HL-60 (cell line): ENCODE data around the gene ALK.
"Not testable (repeated sequence)": the region's sequence is repeated elsewhere in the genome, so short reads cannot be mapped to it uniquely, and the experiment has no call there.

Experiments used
- DNase-seq, 2 experiments: peaks; one replicate each; pipeline ENCODE4 v3.0.0-alpha.2; 2010 to 2020; ENCODE audit warnings: low read depth in 1 of 2, low spot score in 1 of 2
- H3K27ac ChIP-seq: fragments of 250-450 bp; sonication (Bioruptor Pico); replicated peaks from 2 replicates; pipeline ENCODE4 v1.5.1; 2020; ENCODE audit warnings: mild to moderate bottlenecking, moderate library complexity
- H3K27me3 ChIP-seq: fragments of 250-450 bp; sonication (Bioruptor Pico); 2 replicates; pipeline ENCODE4 v1.5.1; 2021; ENCODE audit warnings: mild to moderate bottlenecking, moderate library complexity; ENCODE audit not compliant: insufficient read depth, poor library complexity, severe bottlenecking
- H3K4me3 ChIP-seq: replicated peaks from 2 replicates; pipeline ENCODE4 v1.5.1; 2011; ENCODE audit warnings: mild to moderate bottlenecking, control low read depth, low read length; ENCODE audit not compliant: insufficient read depth
- GABPA ChIP-seq: IDR thresholded peaks from 2 replicates; pipeline ENCODE4 v1.6.1; 2012; ENCODE audit warnings: low read depth
- POLR2AphosphoS5 ChIP-seq: IDR thresholded peaks from 2 replicates; pipeline ENCODE4 v1.6.1; 2012; ENCODE audit warnings: low read depth
- SPI1 ChIP-seq: IDR thresholded peaks from 2 replicates; pipeline ENCODE4 v1.6.1; 2012; ENCODE audit warnings: low read depth, mild to moderate bottlenecking, borderline replicate concordance
- TF ChIP-seq, protein P1 (sequence below): IDR thresholded peaks from 2 replicates; pipeline ENCODE4 v1.6.1; 2012; ENCODE audit warnings: low read depth; ENCODE audit not compliant: insufficient replicate concordance
- TF ChIP-seq, protein P2 (sequence below): IDR thresholded peaks from one replicate; pipeline ENCODE4 v1.5.1; 2011; ENCODE audit warnings: low read length, control low read depth, inconsistent platforms; ENCODE audit not compliant: insufficient read depth

ALK gene

DNA sequence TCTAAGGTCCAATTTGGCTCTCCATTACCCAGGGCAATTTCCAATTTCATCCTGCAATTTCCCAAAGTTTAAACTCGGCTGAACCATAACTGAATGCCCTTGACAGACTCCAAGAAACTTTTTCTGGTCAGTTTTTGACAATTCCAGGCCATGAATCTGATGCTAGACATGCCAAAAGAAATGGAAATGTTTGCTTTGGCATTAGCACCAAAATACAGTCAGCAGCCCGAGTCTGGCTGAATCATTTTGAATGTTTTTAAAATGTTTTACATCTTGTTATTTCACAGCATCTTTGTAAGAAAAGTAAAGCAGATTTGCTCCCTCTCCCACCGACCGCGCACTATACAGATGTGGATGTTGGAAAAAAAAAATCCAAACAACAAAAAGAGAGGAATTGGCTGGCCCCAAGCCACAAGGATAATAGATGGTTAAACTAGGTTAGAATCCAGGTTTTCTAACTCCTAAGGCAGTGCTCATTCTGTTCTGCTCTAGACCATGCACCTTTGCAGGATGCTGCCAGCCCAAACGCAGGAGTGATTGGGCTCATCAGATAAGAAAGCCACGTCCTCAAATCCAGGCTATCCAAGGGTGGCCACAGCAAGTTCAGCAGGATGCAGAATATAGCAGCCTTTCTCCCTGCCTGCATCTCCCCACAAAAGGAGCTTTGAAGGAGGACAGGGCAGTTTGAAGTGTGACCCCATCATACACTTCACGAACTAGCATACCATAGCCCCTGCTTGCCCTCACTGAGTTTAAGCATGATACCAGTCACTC, 167.5 kb downstream of the ALK start:
- Histone ChIP-seq H3K27ac (no peak overlapping the region), H3K27me3 (no peaks in the 10 kb centered on the region), H3K4me3 (no peak overlapping the region)
- DNase-seq: no peak
- TF ChIP-seq GABPA: no peak
- TF ChIP-seq, protein P1, sequence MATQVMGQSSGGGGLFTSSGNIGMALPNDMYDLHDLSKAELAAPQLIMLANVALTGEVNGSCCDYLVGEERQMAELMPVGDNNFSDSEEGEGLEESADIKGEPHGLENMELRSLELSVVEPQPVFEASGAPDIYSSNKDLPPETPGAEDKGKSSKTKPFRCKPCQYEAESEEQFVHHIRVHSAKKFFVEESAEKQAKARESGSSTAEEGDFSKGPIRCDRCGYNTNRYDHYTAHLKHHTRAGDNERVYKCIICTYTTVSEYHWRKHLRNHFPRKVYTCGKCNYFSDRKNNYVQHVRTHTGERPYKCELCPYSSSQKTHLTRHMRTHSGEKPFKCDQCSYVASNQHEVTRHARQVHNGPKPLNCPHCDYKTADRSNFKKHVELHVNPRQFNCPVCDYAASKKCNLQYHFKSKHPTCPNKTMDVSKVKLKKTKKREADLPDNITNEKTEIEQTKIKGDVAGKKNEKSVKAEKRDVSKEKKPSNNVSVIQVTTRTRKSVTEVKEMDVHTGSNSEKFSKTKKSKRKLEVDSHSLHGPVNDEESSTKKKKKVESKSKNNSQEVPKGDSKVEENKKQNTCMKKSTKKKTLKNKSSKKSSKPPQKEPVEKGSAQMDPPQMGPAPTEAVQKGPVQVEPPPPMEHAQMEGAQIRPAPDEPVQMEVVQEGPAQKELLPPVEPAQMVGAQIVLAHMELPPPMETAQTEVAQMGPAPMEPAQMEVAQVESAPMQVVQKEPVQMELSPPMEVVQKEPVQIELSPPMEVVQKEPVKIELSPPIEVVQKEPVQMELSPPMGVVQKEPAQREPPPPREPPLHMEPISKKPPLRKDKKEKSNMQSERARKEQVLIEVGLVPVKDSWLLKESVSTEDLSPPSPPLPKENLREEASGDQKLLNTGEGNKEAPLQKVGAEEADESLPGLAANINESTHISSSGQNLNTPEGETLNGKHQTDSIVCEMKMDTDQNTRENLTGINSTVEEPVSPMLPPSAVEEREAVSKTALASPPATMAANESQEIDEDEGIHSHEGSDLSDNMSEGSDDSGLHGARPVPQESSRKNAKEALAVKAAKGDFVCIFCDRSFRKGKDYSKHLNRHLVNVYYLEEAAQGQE: no peak
- TF ChIP-seq, protein P2, sequence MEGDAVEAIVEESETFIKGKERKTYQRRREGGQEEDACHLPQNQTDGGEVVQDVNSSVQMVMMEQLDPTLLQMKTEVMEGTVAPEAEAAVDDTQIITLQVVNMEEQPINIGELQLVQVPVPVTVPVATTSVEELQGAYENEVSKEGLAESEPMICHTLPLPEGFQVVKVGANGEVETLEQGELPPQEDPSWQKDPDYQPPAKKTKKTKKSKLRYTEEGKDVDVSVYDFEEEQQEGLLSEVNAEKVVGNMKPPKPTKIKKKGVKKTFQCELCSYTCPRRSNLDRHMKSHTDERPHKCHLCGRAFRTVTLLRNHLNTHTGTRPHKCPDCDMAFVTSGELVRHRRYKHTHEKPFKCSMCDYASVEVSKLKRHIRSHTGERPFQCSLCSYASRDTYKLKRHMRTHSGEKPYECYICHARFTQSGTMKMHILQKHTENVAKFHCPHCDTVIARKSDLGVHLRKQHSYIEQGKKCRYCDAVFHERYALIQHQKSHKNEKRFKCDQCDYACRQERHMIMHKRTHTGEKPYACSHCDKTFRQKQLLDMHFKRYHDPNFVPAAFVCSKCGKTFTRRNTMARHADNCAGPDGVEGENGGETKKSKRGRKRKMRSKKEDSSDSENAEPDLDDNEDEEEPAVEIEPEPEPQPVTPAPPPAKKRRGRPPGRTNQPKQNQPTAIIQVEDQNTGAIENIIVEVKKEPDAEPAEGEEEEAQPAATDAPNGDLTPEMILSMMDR: no peak
- no peak for TF ChIP-seq POLR2AphosphoS5
- no peak for TF ChIP-seq SPI1

DNA sequence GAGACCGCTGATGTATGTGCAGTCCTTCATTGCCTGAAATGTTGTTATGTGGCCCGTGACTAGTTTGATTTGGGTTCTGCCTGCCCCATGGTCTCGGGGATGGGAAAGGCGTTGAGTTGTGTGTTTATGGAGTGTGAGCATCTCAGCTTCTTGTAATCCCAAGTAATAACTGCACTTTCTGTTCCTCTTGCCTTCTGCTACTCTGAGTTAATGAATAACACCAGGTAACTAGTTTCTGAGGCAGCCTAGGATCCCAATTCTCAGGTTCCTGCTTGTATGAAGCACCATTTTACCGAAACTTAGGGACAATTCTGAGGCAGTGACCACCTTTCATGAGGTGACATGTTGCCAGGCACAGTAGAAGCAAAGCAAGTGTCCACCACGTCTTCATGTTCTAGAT, 170.0 kb downstream of the ALK start:
- DNase-seq: no peak
- TF ChIP-seq GABPA: no peak
- no peak for TF ChIP-seq POLR2AphosphoS5
- TF ChIP-seq, protein P2: no peak
- no peak for TF ChIP-seq SPI1
- TF ChIP-seq, protein P1: no peak
- no peak overlapping the region for H3K27ac ChIP-seq
- H3K27me3 ChIP-seq: no peaks in the 10 kb centered on the region
- H3K4me3 ChIP-seq: no peak overlapping the region

DNA sequence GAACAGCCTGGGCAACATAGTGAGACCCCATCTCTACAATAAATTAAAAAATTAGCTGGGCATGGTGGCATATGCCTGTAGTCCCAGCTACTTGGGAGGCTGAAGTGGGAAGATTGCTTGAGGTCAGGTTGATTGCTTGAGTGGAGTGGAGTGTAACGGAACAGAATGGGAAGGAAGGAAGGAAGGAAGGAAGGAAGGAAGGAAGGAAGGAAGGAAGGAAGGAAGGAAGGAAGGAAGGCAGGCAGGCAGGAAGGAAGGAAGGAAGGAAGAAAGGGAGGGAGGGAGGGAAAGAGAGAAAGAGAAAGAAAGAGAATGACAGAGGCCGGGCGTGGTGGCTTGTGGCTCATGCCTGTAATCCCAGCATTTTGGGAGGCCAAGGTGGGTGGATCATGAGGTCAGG, 170.9 kb downstream of the ALK start:
- H3K4me3 ChIP-seq, DNase-seq, H3K27me3 ChIP-seq, H3K27ac ChIP-seq: not testable (repeated sequence)

DNA sequence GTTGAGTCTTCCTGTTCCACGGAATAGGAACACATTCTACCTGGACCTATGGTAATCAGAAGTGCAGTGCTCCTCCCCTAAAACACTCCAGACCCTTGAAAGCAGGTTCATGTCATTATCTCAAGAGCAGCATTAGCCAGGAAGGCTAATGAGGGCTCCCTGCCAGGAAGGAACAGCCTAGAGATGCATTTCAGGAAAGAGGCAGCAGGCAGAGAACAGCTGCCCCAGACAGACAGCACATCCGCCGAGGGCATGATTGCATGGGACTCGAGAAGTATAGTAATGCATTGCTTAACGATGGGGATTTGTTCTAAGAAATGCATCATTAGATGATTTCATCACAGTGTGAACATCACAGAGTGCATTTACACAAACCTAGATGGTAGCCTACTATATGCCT, 171.5 kb downstream of the ALK start:
- DNase-seq: no peak

More for the DNA sequence above, 171.5 kb downstream of the ALK start:
- Histone ChIP-seq H3K4me3 (no peak overlapping the region), H3K27me3 (no peaks in the 10 kb centered on the region), H3K27ac (no peak overlapping the region)
- TF ChIP-seq, protein P1: no peak
- no peak for TF ChIP-seq SPI1
